Measurements from ENCODE around the gene SRD5A1.

GRCh38 chr5:6623228-6623627 lies 10.0 kb upstream of the SRD5A1 start:
- TF ChIP-seq CTCF (conservative IDR thresholded peaks at IDR 0.05; ENCODE audit: low read depth, low read length) = no peak
- no peak for TF ChIP-seq EZH2phosphoT487 (IDR thresholded peaks at IDR 0.05; ENCODE audit: borderline replicate concordance, low read length)
